ENCODE measurements around the gene ETFB. TPM values are rescaled to one million over a fixed set of nuclear protein-coding genes. Genes with fewer than 3 reads are reported as not detected.
"Not testable (repeated sequence)": the region's sequence is repeated elsewhere in the genome, so short reads cannot be mapped to it uniquely, and the experiment has no call there.

ETFB gene
- 56.2 and 58.8 TPM in 2 replicates for total RNA-seq
- long read RNA-seq, transcript ETFB-201 (6 exons, 900 nt): major isoform, 17 of 19 reads
- long read RNA-seq, partial matches to known transcripts: 1 of 19 reads
- long read RNA-seq, other reads (novel, unspliced or antisense): 0 of 19 reads

DNA sequence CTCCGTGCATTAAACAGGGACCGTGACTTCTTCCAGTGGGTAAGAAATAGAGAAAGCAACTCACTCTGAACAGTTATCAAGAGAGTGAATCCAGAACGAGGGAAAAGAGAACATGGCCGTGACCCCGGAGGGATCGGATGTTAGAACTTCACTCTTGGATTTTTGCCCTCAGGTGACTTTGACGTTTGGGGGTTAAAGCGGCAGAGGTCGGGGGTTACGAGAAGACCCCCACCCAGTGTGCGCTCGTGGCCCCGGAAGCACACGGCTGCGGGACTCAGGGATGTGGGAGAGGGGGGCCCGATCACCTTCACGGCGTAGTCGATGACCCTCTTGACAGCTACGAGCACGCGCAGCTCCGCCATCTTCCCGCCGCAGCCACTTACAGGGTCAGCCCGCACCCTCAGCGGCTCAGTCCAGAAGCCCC, at the start of gene ETFB:
Gene ETFB, minus strand, starts transcription at position 424 of the 424 bp plus-strand sequence. Its CDS starts 62 bp downstream, at position 362.
- Mint-ChIP-seq H3K9me3 (ENCODE audit: unreplicated experiment) (no peaks in the 10 kb centered on the region), H3K4me3 (ENCODE audit: unreplicated experiment) (peak within 1 kb of the TSS; percentile 89), H3K27ac (ENCODE audit: unreplicated experiment) (peak within 1 kb of the TSS; percentile 97), H3K36me3 (ENCODE audit: unreplicated experiment) (no peaks in the 10 kb centered on the region), H3K4me1 (ENCODE audit: unreplicated experiment) (peaks cover 38% of the 10 kb centered on the region), H3K27me3 (ENCODE audit: unreplicated experiment) (no peaks in the 10 kb centered on the region)
- TF ChIP-seq, protein P1, sequence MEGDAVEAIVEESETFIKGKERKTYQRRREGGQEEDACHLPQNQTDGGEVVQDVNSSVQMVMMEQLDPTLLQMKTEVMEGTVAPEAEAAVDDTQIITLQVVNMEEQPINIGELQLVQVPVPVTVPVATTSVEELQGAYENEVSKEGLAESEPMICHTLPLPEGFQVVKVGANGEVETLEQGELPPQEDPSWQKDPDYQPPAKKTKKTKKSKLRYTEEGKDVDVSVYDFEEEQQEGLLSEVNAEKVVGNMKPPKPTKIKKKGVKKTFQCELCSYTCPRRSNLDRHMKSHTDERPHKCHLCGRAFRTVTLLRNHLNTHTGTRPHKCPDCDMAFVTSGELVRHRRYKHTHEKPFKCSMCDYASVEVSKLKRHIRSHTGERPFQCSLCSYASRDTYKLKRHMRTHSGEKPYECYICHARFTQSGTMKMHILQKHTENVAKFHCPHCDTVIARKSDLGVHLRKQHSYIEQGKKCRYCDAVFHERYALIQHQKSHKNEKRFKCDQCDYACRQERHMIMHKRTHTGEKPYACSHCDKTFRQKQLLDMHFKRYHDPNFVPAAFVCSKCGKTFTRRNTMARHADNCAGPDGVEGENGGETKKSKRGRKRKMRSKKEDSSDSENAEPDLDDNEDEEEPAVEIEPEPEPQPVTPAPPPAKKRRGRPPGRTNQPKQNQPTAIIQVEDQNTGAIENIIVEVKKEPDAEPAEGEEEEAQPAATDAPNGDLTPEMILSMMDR (IDR thresholded peaks at IDR 0.05): no peak
- DNase-seq (ENCODE audit: extremely low spot score, unreplicated experiment): no peak

DNA sequence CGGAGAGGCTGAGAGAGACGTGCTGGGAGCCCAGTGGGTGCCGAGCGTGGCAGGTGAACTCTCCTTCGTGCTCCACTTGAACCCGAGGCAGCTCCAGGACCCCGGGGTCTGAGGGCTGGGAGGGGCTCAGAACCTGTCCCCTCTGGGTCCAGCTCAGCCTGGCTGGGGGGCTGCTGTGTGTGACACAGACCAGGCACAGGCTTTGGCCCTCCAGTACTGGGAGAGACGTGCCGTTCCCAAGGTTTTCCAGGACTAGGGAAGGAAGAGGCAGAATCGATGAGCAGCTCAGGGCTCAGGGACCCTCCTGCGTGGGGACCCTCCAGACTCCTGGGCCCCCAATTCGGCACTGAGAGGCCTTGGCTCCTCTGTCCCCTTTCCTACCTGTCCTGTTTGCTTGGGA, 49.0 kb upstream of the ETFB start:
- Mint-ChIP-seq H3K27ac (ENCODE audit: unreplicated experiment) (no peak overlapping the region), H3K4me1 (ENCODE audit: unreplicated experiment) (no peaks in the 10 kb centered on the region), H3K9me3 (ENCODE audit: unreplicated experiment) (peaks cover 3% of the 10 kb centered on the region), H3K4me3 (ENCODE audit: unreplicated experiment) (no peak overlapping the region), H3K36me3 (ENCODE audit: unreplicated experiment) (no peaks in the 10 kb centered on the region), H3K27me3 (ENCODE audit: unreplicated experiment) (no peaks in the 10 kb centered on the region)
- DNase-seq (ENCODE audit: extremely low spot score, unreplicated experiment): no peak
- TF ChIP-seq, protein P1 (IDR thresholded peaks at IDR 0.05): no peak

- no peak overlapping the region for H3K27ac Mint-ChIP-seq (ENCODE audit: unreplicated experiment)
- H3K4me1 Mint-ChIP-seq (ENCODE audit: unreplicated experiment): no peaks in the 10 kb centered on the region
- no peaks in the 10 kb centered on the region for H3K27me3 Mint-ChIP-seq (ENCODE audit: unreplicated experiment)
- peaks cover 3% of the 10 kb centered on the region for H3K9me3 Mint-ChIP-seq (ENCODE audit: unreplicated experiment)
- no peaks in the 10 kb centered on the region for H3K36me3 Mint-ChIP-seq (ENCODE audit: unreplicated experiment)
- DNase-seq (ENCODE audit: extremely low spot score, unreplicated experiment): no peak
- TF ChIP-seq, protein P1 (IDR thresholded peaks at IDR 0.05): no peak
- no peak overlapping the region for H3K4me3 Mint-ChIP-seq (ENCODE audit: unreplicated experiment)
Measured at GRCh38 chr19:51410950-51411748, 45.0 kb upstream of the ETFB start.

- H3K4me3 Mint-ChIP-seq (ENCODE audit: unreplicated experiment): no peak overlapping the region
- no peaks in the 10 kb centered on the region for H3K27me3 Mint-ChIP-seq (ENCODE audit: unreplicated experiment)
- peaks cover 7% of the 10 kb centered on the region for H3K9me3 Mint-ChIP-seq (ENCODE audit: unreplicated experiment)
- no peaks in the 10 kb centered on the region for H3K4me1 Mint-ChIP-seq (ENCODE audit: unreplicated experiment)
- TF ChIP-seq, protein P1 (IDR thresholded peaks at IDR 0.05): peak; percentile 20
- no peaks in the 10 kb centered on the region for H3K36me3 Mint-ChIP-seq (ENCODE audit: unreplicated experiment)
- no peak for DNase-seq (ENCODE audit: extremely low spot score, unreplicated experiment)
- no peak overlapping the region for H3K27ac Mint-ChIP-seq (ENCODE audit: unreplicated experiment)
Measured at GRCh38 chr19:51407511-51408131, 41.4 kb upstream of the ETFB start.

GRCh38 chr19:51402117-51402516, 35.9 kb upstream of the ETFB start:
- no peaks in the 10 kb centered on the region for H3K27me3 Mint-ChIP-seq (ENCODE audit: unreplicated experiment)
- TF ChIP-seq, protein P1 (IDR thresholded peaks at IDR 0.05): no peak
- no peak overlapping the region for H3K4me3 Mint-ChIP-seq (ENCODE audit: unreplicated experiment)
- H3K4me1 Mint-ChIP-seq (ENCODE audit: unreplicated experiment): no peaks in the 10 kb centered on the region
- no peaks in the 10 kb centered on the region for H3K36me3 Mint-ChIP-seq (ENCODE audit: unreplicated experiment)
- no peak for DNase-seq (ENCODE audit: extremely low spot score, unreplicated experiment)
- H3K9me3 Mint-ChIP-seq (ENCODE audit: unreplicated experiment): peaks cover 15% of the 10 kb centered on the region
- H3K27ac Mint-ChIP-seq (ENCODE audit: unreplicated experiment): no peak overlapping the region

GRCh38 chr19:51399936-51400335, 33.7 kb upstream of the ETFB start:
- not testable (repeated sequence) for H3K4me1 Mint-ChIP-seq (ENCODE audit: unreplicated experiment); H3K36me3 Mint-ChIP-seq (ENCODE audit: unreplicated experiment); H3K27me3 Mint-ChIP-seq (ENCODE audit: unreplicated experiment); H3K4me3 Mint-ChIP-seq (ENCODE audit: unreplicated experiment); DNase-seq (ENCODE audit: extremely low spot score, unreplicated experiment); H3K27ac Mint-ChIP-seq (ENCODE audit: unreplicated experiment)
- peaks cover 15% of the 10 kb centered on the region for H3K9me3 Mint-ChIP-seq (ENCODE audit: unreplicated experiment)

Measured in osteocyte (in vitro differentiated cells).